GM19463 (cell line): ENCODE measurements around the gene OR10H1.
"Not testable (repeated sequence)": the region's sequence is repeated elsewhere in the genome, so short reads cannot be mapped to it uniquely, and the experiment has no call there.

Source experiments
- ATAC-seq: cut with Tn5 transposase; IDR thresholded peaks from one replicate; pipeline ENCODE4 v1.9.1; 2021; ENCODE audit warnings: mild to moderate bottlenecking, moderate library complexity; ENCODE audit not compliant: unreplicated experiment

The OR10H1 gene

DNA sequence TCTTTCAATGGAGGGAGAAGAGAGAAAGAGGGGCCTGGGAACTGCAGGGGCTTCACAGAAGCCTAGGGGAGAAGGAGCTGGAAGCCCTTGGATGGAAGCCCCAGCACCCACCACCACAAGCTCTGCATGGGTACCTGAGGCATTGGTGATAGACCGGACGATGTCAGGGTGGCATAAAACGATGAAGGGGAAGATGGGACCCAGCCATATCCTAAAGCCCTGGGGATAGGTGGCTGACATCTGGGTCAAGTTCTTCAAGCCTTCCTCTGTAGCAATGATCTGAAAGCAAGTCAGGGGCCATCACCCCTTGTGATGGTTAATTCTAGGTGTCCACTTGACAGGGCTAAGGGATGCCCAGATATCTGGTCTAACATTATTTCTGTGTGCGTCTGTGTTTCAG lies 39.2 kb downstream of the OR10H1 start:
- ATAC-seq, result no peak

GRCh38 chr19:15775249-15775648 lies 40.2 kb downstream of the OR10H1 start:
- ATAC-seq, result no peak

- ATAC-seq, result not testable (repeated sequence)
Measured at GRCh38 chr19:15774159-15774558, 41.3 kb downstream of the OR10H1 start.

DNA sequence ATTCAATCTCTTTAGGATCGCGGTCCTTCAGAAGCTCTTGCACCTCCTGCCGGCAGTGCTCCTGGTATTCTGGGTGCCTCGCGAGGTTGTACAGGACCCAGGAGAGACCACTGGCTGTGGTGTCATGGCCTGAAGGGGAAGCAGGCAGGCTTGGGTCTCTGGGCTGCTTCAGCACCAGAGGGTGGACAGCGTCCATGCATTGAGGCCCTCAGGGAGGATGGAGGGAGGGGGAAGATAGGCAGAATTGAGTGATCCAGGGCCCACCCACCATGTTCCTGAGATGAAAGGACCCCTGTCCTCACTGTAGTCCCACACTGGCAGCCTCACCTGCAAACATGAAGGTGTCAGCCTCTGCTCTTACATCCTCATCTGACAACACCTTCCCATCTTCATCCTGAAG lies 45.9 kb downstream of the OR10H1 start:
- ATAC-seq, result no peak

GRCh38 chr19:15759962-15760565 lies 55.4 kb downstream of the OR10H1 start:
- no peak for ATAC-seq

GRCh38 chr19:15758379-15758778 lies 57.1 kb downstream of the OR10H1 start:
- ATAC-seq, result no peak
